HG03520 (cell line): Measurements from ENCODE around the gene NFE2.

Experiments used
- ATAC-seq: cut with Tn5 transposase; IDR thresholded peaks from one replicate; pipeline ENCODE4 v1.9.1; 2021; ENCODE audit warnings: mild to moderate bottlenecking, moderate library complexity; ENCODE audit not compliant: unreplicated experiment

NFE2 gene

GRCh38 chr12:54306925-54307741, 6.3 kb upstream of the NFE2 start:
- no peak for ATAC-seq

GRCh38 chr12:54304187-54304810, 3.5 kb upstream of the NFE2 start:
- ATAC-seq = no peak

- no peak for ATAC-seq
Observed at GRCh38 chr12:54303640-54304039, 2.8 kb upstream of the NFE2 start.

- no peak for ATAC-seq
Observed at GRCh38 chr12:54301428-54302048, 723 bp upstream of the NFE2 start.

- ATAC-seq = no peak
Observed at GRCh38 chr12:54300225-54300731, 537 bp downstream of the NFE2 start.

- no peak for ATAC-seq
Observed at GRCh38 chr12:54299515-54300224, 1.1 kb downstream of the NFE2 start.

- ATAC-seq = no peak
Observed at GRCh38 chr12:54298904-54299303, 1.9 kb downstream of the NFE2 start.

- ATAC-seq = no peak
Observed at GRCh38 chr12:54296393-54297099, 4.3 kb downstream of the NFE2 start.

- ATAC-seq = no peak
Observed at GRCh38 chr12:54294953-54295566, 5.8 kb downstream of the NFE2 start.

- no peak for ATAC-seq
Observed at GRCh38 chr12:54294152-54294952, 6.5 kb downstream of the NFE2 start.

GRCh38 chr12:54292931-54293241, 7.9 kb downstream of the NFE2 start:
- ATAC-seq = no peak

- ATAC-seq = no peak
Observed at GRCh38 chr12:54292083-54292930, 8.5 kb downstream of the NFE2 start.

- ATAC-seq = no peak
Observed at GRCh38 chr12:54287261-54288157, 13.3 kb downstream of the NFE2 start.

- ATAC-seq = no peak
Observed at GRCh38 chr12:54286042-54287030, 14.5 kb downstream of the NFE2 start.

GRCh38 chr12:54285150-54286041, 15.4 kb downstream of the NFE2 start:
- no peak for ATAC-seq
